Upper lobe of right lung (tissue), 1 donor: ENCODE measurements around the gene AKT3. TPM values are rescaled to one million over a fixed set of nuclear protein-coding genes. Genes with fewer than 3 reads are reported as not detected.

Source experiments
- ATAC-seq: fragments of 200-7000 bp; cut with Tn5 transposase; one replicate; pipeline ENCODE4 v1.9.1; 2020; ENCODE audit warnings: mild to moderate bottlenecking, moderate library complexity
- DNase-seq: peaks from one replicate; pipeline ENCODE4 v3.0.0-alpha.2; 2020
- H3K27ac ChIP-seq: fragments of 200-600 bp; one replicate; pipeline ENCODE4 v1.8.0; 2022
- H3K27me3 ChIP-seq: fragments of 200-600 bp; one replicate; pipeline ENCODE4 v1.8.0; 2022; ENCODE audit warnings: mild to moderate bottlenecking
- H3K36me3 ChIP-seq: fragments of 200-600 bp; one replicate; pipeline ENCODE4 v1.8.0; 2022
- H3K4me1 ChIP-seq: fragments of 200-600 bp; one replicate; pipeline ENCODE4 v1.8.0; 2022
- H3K4me3 ChIP-seq: fragments of 200-600 bp; one replicate; pipeline ENCODE4 v1.8.0; 2022; ENCODE audit warnings: mild to moderate bottlenecking
- H3K9me3 ChIP-seq: fragments of 200-600 bp; one replicate; pipeline ENCODE4 v1.8.0; 2022
- intact Hi-C: fragments of 100-400 bp; cut with DNase I; formaldehyde crosslinking; loops from one replicate; pipeline ENCODE4 v1.11.0; 2022
- total RNA-seq: library from RNA; stranded (reverse); fragmentation: NEBNext Ultra II Directional; extraction: Animal tissue kit (Norgen Biotek cat#: 25700); gene quantifications from one replicate; pipeline ENCODE4 v1.2.1, GENCODE V29; 2021
- TF ChIP-seq, protein P1 (sequence below): fragments of 200-600 bp; IDR thresholded peaks from one replicate; pipeline ENCODE4 v1.8.0; 2022; ENCODE audit warnings: antibody characterized with exemption
- donor health status: DM: no; HTN: yes; CAD: no; lungs with severe emphysema.

The AKT3 gene
- total RNA-seq, 1 donor from 2014 or later: 64.6 TPM

DNA sequence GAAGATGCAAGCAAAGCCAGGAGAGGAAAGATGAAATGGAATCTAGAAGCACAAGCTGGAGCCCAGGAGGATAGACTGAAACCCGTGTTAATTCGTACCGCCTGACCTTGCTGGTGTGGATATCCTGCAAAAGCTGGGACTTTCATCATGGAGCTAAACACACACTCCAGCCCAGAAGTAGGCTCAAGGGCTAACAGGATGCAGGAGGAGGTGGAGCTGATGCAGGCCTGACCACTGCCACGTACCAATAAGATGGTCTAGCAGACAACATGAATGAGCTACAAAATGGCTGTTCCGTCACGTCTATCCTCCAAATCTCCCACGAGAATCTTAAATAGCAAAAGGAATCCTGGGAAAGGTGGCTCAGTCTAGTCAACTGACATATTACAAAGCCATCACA, 323.9 kb downstream of the AKT3 start:
- intact Hi-C loops: no loop called here
- TF ChIP-seq, protein P1, sequence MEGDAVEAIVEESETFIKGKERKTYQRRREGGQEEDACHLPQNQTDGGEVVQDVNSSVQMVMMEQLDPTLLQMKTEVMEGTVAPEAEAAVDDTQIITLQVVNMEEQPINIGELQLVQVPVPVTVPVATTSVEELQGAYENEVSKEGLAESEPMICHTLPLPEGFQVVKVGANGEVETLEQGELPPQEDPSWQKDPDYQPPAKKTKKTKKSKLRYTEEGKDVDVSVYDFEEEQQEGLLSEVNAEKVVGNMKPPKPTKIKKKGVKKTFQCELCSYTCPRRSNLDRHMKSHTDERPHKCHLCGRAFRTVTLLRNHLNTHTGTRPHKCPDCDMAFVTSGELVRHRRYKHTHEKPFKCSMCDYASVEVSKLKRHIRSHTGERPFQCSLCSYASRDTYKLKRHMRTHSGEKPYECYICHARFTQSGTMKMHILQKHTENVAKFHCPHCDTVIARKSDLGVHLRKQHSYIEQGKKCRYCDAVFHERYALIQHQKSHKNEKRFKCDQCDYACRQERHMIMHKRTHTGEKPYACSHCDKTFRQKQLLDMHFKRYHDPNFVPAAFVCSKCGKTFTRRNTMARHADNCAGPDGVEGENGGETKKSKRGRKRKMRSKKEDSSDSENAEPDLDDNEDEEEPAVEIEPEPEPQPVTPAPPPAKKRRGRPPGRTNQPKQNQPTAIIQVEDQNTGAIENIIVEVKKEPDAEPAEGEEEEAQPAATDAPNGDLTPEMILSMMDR: no peak
- Histone ChIP-seq H3K9me3 (no peaks in the 10 kb centered on the region), H3K27ac (no peak overlapping the region), H3K27me3 (no peaks in the 10 kb centered on the region), H3K4me3 (no peak overlapping the region), H3K4me1 (no peaks in the 10 kb centered on the region), H3K36me3 (peaks cover 4% of the 10 kb centered on the region)
- ATAC-seq (no peak), DNase-seq (no peak)

DNA sequence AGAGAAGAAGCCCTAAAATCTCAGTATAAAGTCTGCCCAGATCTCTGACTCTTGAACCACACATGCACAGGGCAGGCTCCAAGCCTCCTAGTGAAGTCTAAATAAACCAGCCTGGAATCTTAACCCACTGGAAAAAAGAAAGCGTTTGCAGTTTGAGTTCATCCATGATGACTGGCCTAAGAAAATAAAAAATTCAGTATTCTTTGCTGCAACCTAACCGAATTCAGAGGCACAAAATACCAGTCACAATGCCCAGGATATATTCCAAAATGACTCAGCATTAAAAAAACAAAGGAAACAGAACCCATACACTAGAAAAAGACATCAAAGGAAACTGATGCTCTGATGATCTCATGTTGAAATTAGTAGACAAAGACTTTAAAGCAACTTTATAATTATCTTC, 325.0 kb downstream of the AKT3 start:
- no peaks in the 10 kb centered on the region for H3K27me3 ChIP-seq
- DNase-seq (no peak), ATAC-seq (no peak)
- H3K36me3 ChIP-seq: peaks cover 4% of the 10 kb centered on the region
- TF ChIP-seq, protein P1: no peak
- no peak overlapping the region for H3K4me3 ChIP-seq
- H3K4me1 ChIP-seq: no peaks in the 10 kb centered on the region
- no peak overlapping the region for H3K27ac ChIP-seq
- no peaks in the 10 kb centered on the region for H3K9me3 ChIP-seq
- intact Hi-C loops: no loop called here

DNA sequence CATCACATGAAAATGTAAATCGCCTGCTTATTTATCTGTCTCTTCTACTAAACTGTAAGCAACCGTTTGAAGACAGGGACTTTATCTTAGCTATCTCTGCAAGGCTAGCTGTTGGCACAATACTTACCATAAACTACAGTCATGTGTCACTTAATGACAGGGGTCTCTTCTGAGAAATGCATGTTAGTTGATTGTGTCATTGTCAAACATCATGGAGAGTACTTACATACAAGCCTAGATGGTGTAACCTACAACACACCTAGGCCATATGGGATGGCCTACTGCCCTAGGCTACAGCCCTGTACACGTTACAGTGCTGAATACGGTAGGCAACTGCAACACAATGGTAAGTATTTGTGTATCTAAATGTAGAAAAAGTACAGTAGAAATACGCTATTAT, 326.3 kb downstream of the AKT3 start:
- DNase-seq (no peak), ATAC-seq (no peak)
- H3K36me3 ChIP-seq: peaks cover 4% of the 10 kb centered on the region
- H3K9me3 ChIP-seq: no peaks in the 10 kb centered on the region
- H3K27me3 ChIP-seq: no peaks in the 10 kb centered on the region
- H3K4me3 ChIP-seq: no peak overlapping the region
- H3K4me1 ChIP-seq: no peaks in the 10 kb centered on the region
- H3K27ac ChIP-seq: no peak overlapping the region
- intact Hi-C loops: no loop called here
- TF ChIP-seq, protein P1: no peak

DNA sequence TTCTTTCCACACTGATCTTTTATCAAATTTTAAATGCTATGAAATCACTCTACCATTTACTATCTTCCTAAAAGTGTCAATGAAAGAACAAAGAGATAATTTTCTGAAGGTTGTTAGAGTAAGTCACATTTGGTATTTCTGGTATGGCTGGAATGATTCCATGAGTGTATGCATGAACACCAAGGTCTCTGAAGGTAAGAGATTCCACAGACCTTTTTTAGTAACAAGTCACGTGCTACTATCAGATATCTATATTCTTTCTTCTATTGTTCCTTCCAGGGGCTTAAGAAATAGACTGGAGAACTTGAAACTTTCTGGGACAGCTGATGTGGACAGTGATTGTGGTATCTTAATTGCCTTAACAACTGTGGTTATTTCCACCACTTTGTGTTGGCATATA, 329.2 kb downstream of the AKT3 start:
- TF ChIP-seq, protein P1: no peak
- intact Hi-C loops: no loop called here
- Histone ChIP-seq H3K27ac (no peak overlapping the region), H3K27me3 (no peaks in the 10 kb centered on the region), H3K36me3 (peaks cover 4% of the 10 kb centered on the region), H3K4me1 (no peaks in the 10 kb centered on the region), H3K4me3 (no peak overlapping the region), H3K9me3 (no peaks in the 10 kb centered on the region)
- DNase-seq: no peak
- no peak for ATAC-seq

DNA sequence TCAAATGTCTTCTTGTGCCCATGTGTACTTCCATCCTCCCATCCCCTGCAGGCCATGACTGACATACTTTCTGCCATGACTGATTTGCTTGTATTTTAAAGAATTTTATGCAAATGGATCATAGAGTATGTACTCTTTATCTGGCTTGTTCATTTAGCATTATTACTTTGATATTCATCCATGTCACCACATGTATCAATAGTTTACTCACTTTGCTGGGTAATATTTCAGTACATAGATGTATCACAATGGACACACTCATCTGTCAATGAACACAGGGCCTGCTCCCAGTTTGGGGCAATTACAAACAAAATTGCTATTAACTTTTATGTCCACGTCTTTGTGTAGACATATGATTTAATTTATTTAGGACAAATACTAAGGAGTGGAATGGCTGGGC, 335.1 kb downstream of the AKT3 start:
- no peak for DNase-seq
- no peak for ATAC-seq
- TF ChIP-seq, protein P1: no peak
- Histone ChIP-seq H3K27ac (no peak overlapping the region), H3K27me3 (no peaks in the 10 kb centered on the region), H3K9me3 (no peaks in the 10 kb centered on the region), H3K4me1 (no peaks in the 10 kb centered on the region), H3K36me3 (no peaks in the 10 kb centered on the region), H3K4me3 (no peak overlapping the region)
- intact Hi-C loops: no loop called here
